DND-41 (cell line): ENCODE results near the gene REV3L.

Experiments
- ATAC-seq: fragments of 200-7000 bp; cut with Tn5 transposase; 3 replicates; pipeline ENCODE4 v1.9.1; 2021; ENCODE audit warnings: low read depth; ENCODE audit not compliant: insufficient read depth
- DNase-seq: peaks from one replicate; pipeline ENCODE4 v3.0.0-alpha.2; 2020
- H2AFZ ChIP-seq: 2 replicates; pipeline ENCODE4 v1.6.0; 2012; ENCODE audit warnings: low read depth, low read length
- H3K27ac ChIP-seq: 2 replicates; pipeline ENCODE4 v1.5.1; 2012; ENCODE audit warnings: low read length, inconsistent platforms
- H3K27me3 ChIP-seq: fragments of 200-600 bp; sonication (generic); 2 replicates; pipeline ENCODE4 v1.6.0; 2012; ENCODE audit warnings: low read length, mild to moderate bottlenecking, inconsistent platforms; ENCODE audit not compliant: insufficient read depth, poor library complexity
- H3K36me3 ChIP-seq: 2 replicates; pipeline ENCODE4 v1.5.1; 2012; ENCODE audit warnings: low read length, inconsistent platforms; ENCODE audit not compliant: insufficient read depth
- H3K4me1 ChIP-seq: 2 replicates; pipeline ENCODE4 v1.5.1; 2012; ENCODE audit warnings: mild to moderate bottlenecking, low read length; ENCODE audit not compliant: insufficient read depth
- H3K4me2 ChIP-seq: 2 replicates; pipeline ENCODE4 v1.6.0; 2012; ENCODE audit warnings: mild to moderate bottlenecking, moderate library complexity, low read length, inconsistent platforms; ENCODE audit not compliant: insufficient read depth
- H3K4me3 ChIP-seq, 2 experiments: fragments of 200-600 bp in 1 of 2; shearing (Covaris generic) in 1 of 2; 2 replicates each; pipeline ENCODE4 v1.5.1; 2012 to 2016; ENCODE audit warnings: inconsistent platforms in 2 of 2, low read length in 2 of 2, mild to moderate bottlenecking in 2 of 2, low read depth in 1 of 2, moderate library complexity in 1 of 2
- H3K79me2 ChIP-seq: 2 replicates; pipeline ENCODE4 v1.6.0; 2012; ENCODE audit warnings: low read length, inconsistent platforms; ENCODE audit not compliant: insufficient read depth
- H3K9ac ChIP-seq: 2 replicates; pipeline ENCODE4 v1.6.0; 2012; ENCODE audit warnings: low read depth, mild to moderate bottlenecking, inconsistent platforms, low read length, moderate library complexity
- H3K9me3 ChIP-seq: 2 replicates; pipeline ENCODE4 v1.5.1; 2012; ENCODE audit warnings: low read length, moderate library complexity, mild to moderate bottlenecking, inconsistent platforms; ENCODE audit not compliant: insufficient read depth, severe bottlenecking
- H4K20me1 ChIP-seq: 2 replicates; pipeline ENCODE4 v1.6.0; 2012; ENCODE audit warnings: low read length; ENCODE audit not compliant: insufficient read depth
- EZH2 ChIP-seq: IDR thresholded peaks from 3 replicates; pipeline ENCODE4 v1.6.1; 2012; ENCODE audit warnings: borderline replicate concordance, low read depth, mild to moderate bottlenecking, moderate library complexity, low read length, inconsistent platforms; ENCODE audit not compliant: severe bottlenecking
- TF ChIP-seq, protein P1 (sequence below): IDR thresholded peaks from 2 replicates; pipeline ENCODE4 v1.5.1; 2012; ENCODE audit warnings: borderline replicate concordance, low read length, moderate library complexity, mild to moderate bottlenecking; ENCODE audit not compliant: poor library complexity, severe bottlenecking; ENCODE audit errors: extremely low read depth

Gene REV3L

DNA sequence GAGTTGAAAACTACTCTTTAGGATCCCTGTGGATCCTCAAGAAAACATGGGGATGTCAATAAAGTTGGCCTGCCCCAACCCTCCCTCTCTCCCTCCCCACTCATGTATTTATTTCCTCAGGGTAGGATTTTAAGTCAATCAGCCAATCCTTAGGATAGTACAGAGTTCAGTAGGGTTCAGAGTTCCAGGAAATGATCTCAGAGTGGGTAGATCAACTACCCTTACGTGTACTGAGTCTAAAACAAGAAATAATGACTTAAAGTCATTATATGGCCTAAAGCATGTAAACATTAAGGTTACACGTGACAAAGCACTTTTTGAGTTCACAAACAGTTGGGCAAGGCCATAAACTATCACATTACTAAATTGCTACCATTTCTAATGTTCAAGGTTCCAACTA, 47.2 kb upstream of the REV3L start:
- Histone ChIP-seq H3K36me3 (no peaks in the 10 kb centered on the region), H3K27me3 (no peaks in the 10 kb centered on the region), H3K4me3 (no peak overlapping the region), H2AFZ (no peak overlapping the region), H3K79me2 (peaks cover 92% of the 10 kb centered on the region), H3K9me3 (no peaks in the 10 kb centered on the region), H3K27ac (peak overlapping the region; percentile 55), H3K9ac (no peak overlapping the region), H3K4me2 (no peak overlapping the region), H4K20me1 (peaks cover 4% of the 10 kb centered on the region; the same call in 1 of the 2 replicates), H3K4me1 (peaks cover 56% of the 10 kb centered on the region)
- DNase-seq = no peak
- TF ChIP-seq, protein P1, sequence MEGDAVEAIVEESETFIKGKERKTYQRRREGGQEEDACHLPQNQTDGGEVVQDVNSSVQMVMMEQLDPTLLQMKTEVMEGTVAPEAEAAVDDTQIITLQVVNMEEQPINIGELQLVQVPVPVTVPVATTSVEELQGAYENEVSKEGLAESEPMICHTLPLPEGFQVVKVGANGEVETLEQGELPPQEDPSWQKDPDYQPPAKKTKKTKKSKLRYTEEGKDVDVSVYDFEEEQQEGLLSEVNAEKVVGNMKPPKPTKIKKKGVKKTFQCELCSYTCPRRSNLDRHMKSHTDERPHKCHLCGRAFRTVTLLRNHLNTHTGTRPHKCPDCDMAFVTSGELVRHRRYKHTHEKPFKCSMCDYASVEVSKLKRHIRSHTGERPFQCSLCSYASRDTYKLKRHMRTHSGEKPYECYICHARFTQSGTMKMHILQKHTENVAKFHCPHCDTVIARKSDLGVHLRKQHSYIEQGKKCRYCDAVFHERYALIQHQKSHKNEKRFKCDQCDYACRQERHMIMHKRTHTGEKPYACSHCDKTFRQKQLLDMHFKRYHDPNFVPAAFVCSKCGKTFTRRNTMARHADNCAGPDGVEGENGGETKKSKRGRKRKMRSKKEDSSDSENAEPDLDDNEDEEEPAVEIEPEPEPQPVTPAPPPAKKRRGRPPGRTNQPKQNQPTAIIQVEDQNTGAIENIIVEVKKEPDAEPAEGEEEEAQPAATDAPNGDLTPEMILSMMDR = no peak
- no peak for TF ChIP-seq EZH2
- ATAC-seq = no peak

DNA sequence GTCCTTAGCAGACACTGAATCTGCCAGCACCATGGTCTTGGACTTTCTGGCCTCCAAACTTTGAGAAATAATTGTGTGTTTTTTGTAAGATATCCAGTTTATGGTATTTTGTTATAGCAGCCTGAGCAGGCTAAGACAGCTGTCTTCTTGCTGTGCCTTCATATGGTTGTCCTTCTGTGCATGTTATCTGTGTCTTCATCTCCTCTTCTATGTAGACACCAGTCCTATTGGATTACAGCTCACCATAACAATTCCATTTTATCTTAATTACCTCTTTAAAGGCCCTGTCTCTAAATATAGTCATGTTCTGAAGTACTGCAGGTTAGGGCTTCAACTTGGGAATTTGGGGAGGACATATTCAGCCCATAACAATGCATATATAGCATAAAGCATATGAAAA, 44.3 kb upstream of the REV3L start:
- H3K4me3 ChIP-seq = no peak overlapping the region
- no peaks in the 10 kb centered on the region for H3K9me3 ChIP-seq
- no peak for ATAC-seq
- TF ChIP-seq, protein P1 = no peak
- no peak for TF ChIP-seq EZH2
- DNase-seq = no peak
- H3K4me1 ChIP-seq = peaks cover 56% of the 10 kb centered on the region
- H3K27me3 ChIP-seq = no peaks in the 10 kb centered on the region
- H3K36me3 ChIP-seq = no peaks in the 10 kb centered on the region
- H3K9ac ChIP-seq = no peak overlapping the region
- peaks cover 4% of the 10 kb centered on the region; the same call in 1 of the 2 replicates for H4K20me1 ChIP-seq
- H3K27ac ChIP-seq = no peak overlapping the region
- no peak overlapping the region for H2AFZ ChIP-seq
- no peak overlapping the region for H3K4me2 ChIP-seq
- H3K79me2 ChIP-seq = peaks cover 97% of the 10 kb centered on the region

DNA sequence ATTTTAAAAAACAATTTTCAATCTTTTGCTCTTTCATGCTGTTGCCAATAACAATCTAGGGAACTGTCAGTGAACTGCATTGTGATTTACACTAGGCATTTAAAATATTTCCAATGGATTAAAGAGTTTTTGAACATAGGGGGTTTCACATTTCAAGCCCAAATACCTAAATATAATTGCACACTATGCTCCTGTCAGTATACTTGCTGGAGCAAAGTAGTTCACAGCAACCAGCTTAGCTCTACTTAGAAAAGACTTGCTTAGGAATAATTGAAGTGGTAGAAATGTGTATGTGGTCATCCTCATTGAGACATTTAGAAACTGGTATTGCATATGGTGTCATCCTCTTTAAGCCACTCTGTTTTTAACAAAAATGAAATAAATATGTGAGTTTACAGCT, 41.7 kb upstream of the REV3L start:
- Histone ChIP-seq H3K9me3 (no peaks in the 10 kb centered on the region), H2AFZ (no peak overlapping the region), H3K79me2 (peaks cover 96% of the 10 kb centered on the region), H3K4me1 (peaks cover 48% of the 10 kb centered on the region), H3K27me3 (no peaks in the 10 kb centered on the region), H3K36me3 (no peaks in the 10 kb centered on the region), H3K27ac (no peak overlapping the region), H3K4me2 (no peak overlapping the region), H4K20me1 (no peaks in the 10 kb centered on the region; the same call in 1 of the 2 replicates), H3K4me3 (no peak overlapping the region), H3K9ac (no peak overlapping the region)
- DNase-seq = no peak
- no peak for TF ChIP-seq EZH2
- TF ChIP-seq, protein P1 = no peak
- ATAC-seq = no peak

DNA sequence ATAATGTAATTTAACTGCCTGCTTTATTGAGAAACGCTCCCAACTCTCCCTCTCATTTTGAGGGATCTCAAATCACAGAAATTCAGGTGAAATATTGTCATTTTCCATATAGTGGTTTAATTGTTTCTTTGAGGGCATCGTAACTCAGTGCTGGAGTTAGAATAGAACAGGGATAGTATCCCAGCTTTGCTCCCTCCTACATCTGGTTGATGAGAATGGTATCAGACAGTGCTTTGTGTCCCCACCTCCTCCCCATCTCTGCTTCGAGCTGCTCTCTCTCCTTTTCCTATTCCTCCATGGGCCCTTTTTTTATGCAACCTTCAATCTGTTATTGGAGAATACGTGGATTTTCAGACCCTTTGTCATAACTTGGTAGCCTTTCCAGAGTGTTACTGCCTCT, 41.2 kb upstream of the REV3L start:
- no peak overlapping the region for H2AFZ ChIP-seq
- no peaks in the 10 kb centered on the region for H3K36me3 ChIP-seq
- H3K9ac ChIP-seq = no peak overlapping the region
- no peak for TF ChIP-seq EZH2
- TF ChIP-seq, protein P1 = no peak
- no peak for ATAC-seq
- H3K9me3 ChIP-seq = no peaks in the 10 kb centered on the region
- H3K79me2 ChIP-seq = peaks cover 95% of the 10 kb centered on the region
- no peak overlapping the region for H3K4me3 ChIP-seq
- peaks cover 43% of the 10 kb centered on the region for H3K4me1 ChIP-seq
- H3K4me2 ChIP-seq = no peak overlapping the region
- no peak for DNase-seq
- H3K27ac ChIP-seq = no peak overlapping the region
- no peaks in the 10 kb centered on the region for H3K27me3 ChIP-seq
- no peaks in the 10 kb centered on the region; the same call in 1 of the 2 replicates for H4K20me1 ChIP-seq
